Pancreas (tissue), 10 donors: ENCODE data around the gene SPEG. TPM values are rescaled to one million over a fixed set of nuclear protein-coding genes. Genes with fewer than 3 reads are reported as not detected.
A peak's percentile ranks its signal among the peaks of the same experiment; 100 is the strongest.

ENCODE experiments used
- ATAC-seq, 4 donors: fragments of 200-7000 bp; cut with Tn5 transposase; one replicate each; pipeline versions ENCODE4 v1.8.0 to v1.9.1; 2020; ENCODE audit warnings: mild to moderate bottlenecking in 4 of 4, moderate library complexity in 4 of 4
- DNase-seq, 6 donors: peaks; one replicate each; pipeline ENCODE4 v3.0.0-alpha.2; 2020
- FAIRE-seq: peaks from 2 replicates; lab custom pipeline; 2012; peaks lifted over from hg19 to GRCh38; lab: Jason Lieb, UNC
- H3K27ac ChIP-seq, 4 donors: fragments of 200-600 bp; sonication (generic); 1 replicate in 3 of 4; 2 replicates in 1 of 4; pipeline versions ENCODE4 v1.5.0 to v1.8.0; 2020
- H3K27me3 ChIP-seq, 4 donors: fragments of 200-600 bp; one replicate each; pipeline ENCODE4 v1.8.0; 2021
- H3K36me3 ChIP-seq, 3 donors: fragments of 200-600 bp; sonication (generic) in 1 of 3; one replicate each; pipeline versions ENCODE4 v1.5.0 to v1.8.0; 2020 to 2021
- H3K4me1 ChIP-seq, 3 donors: fragments of 200-600 bp; one replicate each; pipeline ENCODE4 v1.8.0; 2021
- H3K4me3 ChIP-seq, 4 donors: fragments of 200-600 bp; sonication (generic) in 2 of 4; one replicate each; pipeline versions ENCODE4 v1.5.0 to v1.8.0; 2020 to 2021
- H3K9me3 ChIP-seq, 4 donors: fragments of 200-600 bp; one replicate each; pipeline ENCODE4 v1.8.0; 2021
- WGBS, 2 donors: extraction: QIAGEN DNeasy Blood & Tissue Kit; methylation state at CpG; one replicate each; pipeline ENCODE4 v1.1.7; 2013; 5-methylcytosine and 5-hydroxymethylcytosine counted together
- intact Hi-C, 3 donors: fragments of 100-400 bp; cut with DNase I; formaldehyde crosslinking; loops; one replicate each; pipeline versions ENCODE4 v1.11.1 to v1.14.2; 2022
- polyA plus RNA-seq, 2 donors: library from polyadenylated mRNA; stranded (reverse); fragments of 200-250 nt; gene quantifications; one replicate each; pipeline ENCODE4 v1.2.3, GENCODE V29; 2013
- total RNA-seq, 6 donors: library from RNA; stranded (reverse); fragmentation: NEBNext Ultra II Directional in 4 of 6; extraction: Animal tissue kit (Norgen Biotek cat#: 25700) in 4 of 6; gene quantifications; one replicate each; pipeline versions ENCODE4 v1.2.1 to v1.2.4, GENCODE V29; 2021 to 2023
- TF ChIP-seq, protein P1 (sequence below), 4 donors: fragments of 200-600 bp; sonication (generic) in 3 of 4; IDR thresholded peaks; one replicate each; pipeline versions ENCODE4 v1.5.0 to v1.8.0; 2021; ENCODE audit warnings: antibody characterized with exemption in 4 of 4
- donor health status: healthy with polysubstance abuse.
- donor health status: DM: no; HTN: no; CAD: no; lungs with moderate emphysema.
- donor health status: DM: no; HTN: no; CAD: no.
- donor health status: control.
- donor health status: control.
- donor health status: Bipolar disorder and iron deficiency.
- donor health status: DM: yes; HTN: yes; CAD: no.
- donor health status: DM: no; HTN: no; CAD: no.
- donor health status: DM: no; HTN: no; CAD: no.
- donor health status: DM: yes; HTN: yes; CAD: no.

The SPEG gene
- total and polyA plus RNA-seq, 8 donors: 2.6 to 33.3 (median 4.2) TPM

DNA sequence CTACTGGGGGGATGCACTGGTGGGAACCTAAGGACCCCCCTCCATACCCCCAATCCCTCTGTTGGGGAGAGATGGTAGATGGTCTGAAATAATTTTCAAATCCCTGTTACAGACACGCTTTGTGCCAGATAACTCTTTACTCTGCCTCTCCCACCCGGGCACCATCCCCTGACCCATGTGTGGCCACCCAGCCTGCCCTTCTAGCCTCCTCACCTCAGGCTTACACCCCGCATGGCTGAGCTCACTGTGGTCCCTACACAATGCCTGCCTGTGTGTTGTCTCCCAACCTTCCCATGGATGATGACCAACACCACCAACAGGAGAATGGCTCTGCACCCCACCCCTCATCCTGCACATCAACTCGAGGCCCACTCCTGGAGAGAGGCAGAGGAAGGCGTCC lies 15.0 kb downstream of the SPEG start:
- Histone ChIP-seq H3K36me3 (no peaks in the 10 kb centered on the region), H3K9me3 (no peaks in the 10 kb centered on the region), H3K27me3 (peaks cover 0 to 10% (median 1%) of the 10 kb centered on the region in 4 donors), H3K4me3 (no peak overlapping the region), H3K27ac (no peak overlapping the region), H3K4me1 (no peaks in the 10 kb centered on the region)
- ATAC-seq (no peak), DNase-seq (no peak), FAIRE-seq (no peak)
- 69 to 73% methylated on average over 5 of the region's 5 CpGs for WGBS, 2 donors
- TF ChIP-seq, protein P1, sequence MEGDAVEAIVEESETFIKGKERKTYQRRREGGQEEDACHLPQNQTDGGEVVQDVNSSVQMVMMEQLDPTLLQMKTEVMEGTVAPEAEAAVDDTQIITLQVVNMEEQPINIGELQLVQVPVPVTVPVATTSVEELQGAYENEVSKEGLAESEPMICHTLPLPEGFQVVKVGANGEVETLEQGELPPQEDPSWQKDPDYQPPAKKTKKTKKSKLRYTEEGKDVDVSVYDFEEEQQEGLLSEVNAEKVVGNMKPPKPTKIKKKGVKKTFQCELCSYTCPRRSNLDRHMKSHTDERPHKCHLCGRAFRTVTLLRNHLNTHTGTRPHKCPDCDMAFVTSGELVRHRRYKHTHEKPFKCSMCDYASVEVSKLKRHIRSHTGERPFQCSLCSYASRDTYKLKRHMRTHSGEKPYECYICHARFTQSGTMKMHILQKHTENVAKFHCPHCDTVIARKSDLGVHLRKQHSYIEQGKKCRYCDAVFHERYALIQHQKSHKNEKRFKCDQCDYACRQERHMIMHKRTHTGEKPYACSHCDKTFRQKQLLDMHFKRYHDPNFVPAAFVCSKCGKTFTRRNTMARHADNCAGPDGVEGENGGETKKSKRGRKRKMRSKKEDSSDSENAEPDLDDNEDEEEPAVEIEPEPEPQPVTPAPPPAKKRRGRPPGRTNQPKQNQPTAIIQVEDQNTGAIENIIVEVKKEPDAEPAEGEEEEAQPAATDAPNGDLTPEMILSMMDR (IDR thresholded peaks at IDR 0.05): no peak
- intact Hi-C loops: no loop called here

DNA sequence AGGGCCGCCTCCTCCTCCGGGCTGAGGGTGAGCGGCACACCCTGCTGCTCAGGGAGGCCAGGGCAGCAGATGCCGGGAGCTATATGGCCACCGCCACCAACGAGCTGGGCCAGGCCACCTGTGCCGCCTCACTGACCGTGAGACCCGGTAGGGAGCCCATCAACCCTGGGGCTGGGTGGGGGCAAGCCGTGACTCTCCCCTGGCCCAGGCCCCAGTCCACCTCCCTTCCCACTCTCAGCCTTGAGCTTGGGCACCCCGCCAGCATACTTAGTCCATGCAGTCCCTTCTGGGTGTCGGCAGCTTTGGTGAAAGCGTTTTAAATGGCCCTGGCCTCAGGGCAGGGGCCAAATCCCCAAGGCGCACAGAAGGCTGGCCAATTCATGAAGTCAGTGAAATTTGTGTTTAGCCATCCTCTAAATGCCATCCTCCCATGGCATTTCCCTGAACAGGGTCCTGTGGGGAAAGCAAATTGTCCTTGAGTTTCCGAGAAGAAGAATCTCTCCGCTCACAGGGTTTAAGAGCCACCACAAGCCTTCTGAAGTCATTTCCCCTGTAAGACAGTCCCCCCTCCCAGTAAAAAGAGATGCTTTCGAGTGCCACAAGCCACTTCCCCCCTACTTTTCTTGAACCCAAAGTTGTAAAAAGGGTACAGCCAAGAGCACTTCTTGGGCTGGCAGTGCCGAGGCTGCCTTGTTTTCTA lies 17.2 kb downstream of the SPEG start:
- ATAC-seq: no peak
- intact Hi-C loops: no loop called here
- Histone ChIP-seq H3K27me3 (peaks cover 0 to 10% (median 1%) of the 10 kb centered on the region in 4 donors), H3K27ac (no peak overlapping the region), H3K4me3 (no peak overlapping the region), H3K36me3 (no peaks in the 10 kb centered on the region), H3K9me3 (no peaks in the 10 kb centered on the region), H3K4me1 (no peaks in the 10 kb centered on the region)
- TF ChIP-seq, protein P1 (IDR thresholded peaks at IDR 0.05): no peak
- no peak for FAIRE-seq
- DNase-seq: peak in 1 of 6 donors; percentile 75
- WGBS, 2 donors: 69 to 78% methylated on average over 17 to 18 of the region's 18 CpGs

DNA sequence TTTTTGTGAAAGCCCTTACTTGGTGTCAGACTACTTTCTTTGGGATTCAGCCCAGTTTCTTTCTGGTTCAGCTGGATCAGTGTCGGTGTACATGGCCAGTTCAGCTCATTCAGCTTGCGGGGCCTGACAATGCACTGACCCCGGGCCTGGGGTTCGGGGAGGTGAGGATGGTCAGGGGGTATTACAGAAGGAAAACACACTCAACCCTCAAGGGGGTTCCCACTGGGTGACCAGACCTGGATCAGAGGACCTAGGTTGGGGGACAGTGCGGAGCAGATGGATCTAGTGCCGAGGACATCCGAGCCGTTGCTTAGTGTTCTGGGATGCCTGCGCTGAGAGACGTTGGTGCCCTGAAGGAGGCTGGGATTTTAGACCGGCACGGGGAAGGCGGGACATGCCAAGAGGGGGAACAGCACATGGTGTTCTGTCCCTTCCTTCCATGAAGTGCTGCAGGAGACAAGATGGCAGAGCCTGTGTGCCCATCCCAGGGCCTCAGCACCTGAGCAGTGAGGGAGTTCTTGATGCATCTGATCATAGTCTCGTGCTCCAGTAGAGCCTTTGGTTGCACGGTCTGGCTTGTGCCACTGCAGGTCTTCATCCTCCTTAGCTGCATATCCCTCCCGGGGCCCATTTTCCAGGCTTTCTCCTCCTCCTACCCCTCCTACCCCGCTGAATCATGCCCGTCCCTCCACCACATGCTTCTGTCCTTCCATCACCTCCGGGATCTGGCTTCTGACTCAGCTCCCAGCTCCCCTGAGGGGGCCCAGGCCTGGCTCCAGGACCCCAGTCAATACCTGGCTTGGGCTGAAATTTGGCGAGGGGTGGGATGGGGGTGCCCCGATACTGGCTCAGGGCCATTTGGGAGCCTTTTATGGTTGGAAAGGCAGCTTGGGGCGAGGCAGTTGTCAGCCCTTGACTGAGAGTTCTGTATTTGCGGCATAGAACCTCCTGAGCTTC lies 18.0 kb downstream of the SPEG start:
- Histone ChIP-seq H3K27ac (no peak overlapping the region), H3K36me3 (no peaks in the 10 kb centered on the region), H3K4me3 (no peak overlapping the region), H3K4me1 (no peaks in the 10 kb centered on the region), H3K9me3 (no peaks in the 10 kb centered on the region), H3K27me3 (peaks cover 0 to 9% (median under 1%) of the 10 kb centered on the region in 4 donors)
- WGBS, 2 donors: 67 to 70% methylated on average over 23 of the region's 23 CpGs
- DNase-seq (peak in 3 of 6 donors; percentile 29 to 55 (median 42)), FAIRE-seq (no peak), ATAC-seq (peak in 3 of 4 donors; percentile 48 to 74 (median 53))
- TF ChIP-seq, protein P1 (IDR thresholded peaks at IDR 0.05): no peak
- intact Hi-C loops: no loop called here

DNA sequence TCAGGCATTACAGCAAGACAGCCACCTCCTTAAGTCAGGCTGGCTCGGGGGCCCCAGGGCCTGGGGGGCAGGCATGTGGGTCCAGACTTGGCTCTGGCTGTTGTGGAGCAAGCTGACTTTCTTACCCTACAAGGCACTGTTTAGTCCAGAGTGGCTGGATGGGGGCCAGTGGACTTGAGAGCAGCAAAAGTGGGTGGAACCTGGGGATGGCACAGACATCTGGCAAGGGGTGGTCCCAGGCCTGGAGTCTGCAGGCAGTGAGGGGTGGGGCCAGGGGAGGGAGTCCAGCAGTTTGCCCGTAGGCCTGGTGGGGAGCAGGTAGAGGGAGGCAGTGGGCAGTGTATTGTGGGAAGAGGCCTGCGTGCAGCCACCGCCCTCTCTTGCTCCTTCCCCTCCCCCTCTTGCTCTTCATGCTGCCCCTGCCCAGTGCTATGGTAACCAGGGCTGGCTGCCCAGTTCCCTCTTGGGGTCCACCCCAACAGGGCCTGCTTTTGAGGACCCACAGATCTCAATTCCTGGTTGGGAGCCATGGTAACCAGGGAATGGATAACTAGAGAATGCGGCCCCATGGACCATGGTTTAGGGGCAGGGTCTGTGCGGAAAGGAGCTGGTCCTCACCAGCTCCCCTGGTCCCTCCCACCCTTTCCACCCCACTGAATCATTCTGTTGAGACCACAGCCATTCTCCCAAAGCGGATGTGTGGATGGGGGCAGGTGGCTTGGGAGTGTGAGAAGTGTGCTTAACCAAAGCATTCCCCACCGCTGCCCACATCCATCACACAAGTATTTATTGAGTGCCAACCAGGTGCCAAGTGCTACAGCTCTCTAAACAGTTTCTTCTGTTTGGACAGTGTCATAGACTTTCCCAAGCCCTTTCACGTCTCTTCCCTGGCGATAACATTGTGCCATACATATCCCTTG lies 19.3 kb downstream of the SPEG start:
- no peaks in the 10 kb centered on the region for H3K4me1 ChIP-seq
- H3K9me3 ChIP-seq: no peaks in the 10 kb centered on the region
- TF ChIP-seq, protein P1 (IDR thresholded peaks at IDR 0.05): no peak
- DNase-seq (peak in 1 of 6 donors; percentile 57), ATAC-seq (peak in 2 of 4 donors; percentile 14 to 17), FAIRE-seq (no peak)
- no peak overlapping the region for H3K4me3 ChIP-seq
- no peaks in the 10 kb centered on the region for H3K36me3 ChIP-seq
- intact Hi-C loops: no loop called here
- no peak overlapping the region for H3K27ac ChIP-seq
- WGBS, 2 donors: 75 to 79% methylated on average over 8 to 10 of the region's 10 CpGs
- no peaks in the 10 kb centered on the region for H3K27me3 ChIP-seq
